ENCODE results near the gene HOXD8. TPM values are rescaled to one million over a fixed set of nuclear protein-coding genes. Genes with fewer than 3 reads are reported as not detected.

The HOXD8 gene
- total RNA-seq, 1 experiment from 2014 or later: not detected

DNA sequence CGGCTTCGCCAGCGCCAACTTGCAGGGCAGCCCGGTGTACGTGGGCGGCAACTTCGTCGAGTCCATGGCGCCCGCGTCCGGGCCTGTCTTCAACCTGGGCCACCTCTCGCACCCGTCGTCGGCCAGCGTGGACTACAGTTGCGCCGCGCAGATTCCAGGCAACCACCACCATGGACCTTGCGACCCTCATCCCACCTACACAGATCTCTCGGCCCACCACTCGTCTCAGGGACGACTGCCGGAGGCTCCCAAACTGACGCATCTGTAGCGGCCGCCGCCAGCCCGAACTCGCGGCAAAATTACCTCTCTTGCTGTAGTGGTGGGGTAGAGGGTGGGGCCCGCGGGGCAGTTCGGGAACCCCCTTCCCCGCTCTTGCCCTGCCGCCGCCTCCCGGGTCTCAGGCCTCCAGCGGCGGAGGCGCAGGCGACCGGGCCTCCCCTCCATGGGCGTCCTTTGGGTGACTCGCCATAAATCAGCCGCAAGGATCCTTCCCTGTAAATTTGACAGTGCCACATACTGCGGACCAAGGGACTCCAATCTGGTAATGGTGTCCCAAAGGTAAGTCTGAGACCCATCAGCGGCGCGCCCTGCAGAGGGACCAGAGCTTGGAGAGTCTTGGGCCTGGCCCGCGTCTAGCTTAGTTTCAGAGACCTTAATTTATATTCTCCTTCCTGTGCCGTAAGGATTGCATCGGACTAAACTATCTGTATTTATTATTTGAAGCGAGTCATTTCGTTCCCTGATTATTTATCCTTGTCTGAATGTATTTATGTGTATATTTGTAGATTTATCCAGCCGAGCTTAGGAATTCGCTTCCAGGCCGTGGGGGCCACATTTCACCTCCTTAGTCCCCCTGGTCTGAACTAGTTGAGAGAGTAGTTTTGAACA lies 42.7 kb downstream of the HOXD8 start:
- Histone ChIP-seq H3K27ac (ENCODE audit: low read length) (no peak overlapping the region), H3K27me3 (ENCODE audit: control insufficient read depth, insufficient read depth, low read length) (no peaks in the 10 kb centered on the region), H3K9me3 (ENCODE audit: control insufficient read depth, insufficient read depth, low read depth, low read length) (no peaks in the 10 kb centered on the region), H3K4me3 (ENCODE audit: low read depth in 2 of 2, low read length in 2 of 2) (no peak overlapping the region), H3K4me1 (ENCODE audit: control insufficient read depth, insufficient read depth, low read length) (no peaks in the 10 kb centered on the region), H3K36me3 (ENCODE audit: control insufficient read depth, insufficient read depth, low read length) (no peaks in the 10 kb centered on the region)
- BruUV-seq (replicated peaks): no TSS peak
- intact Hi-C loops (cut with micrococcal nuclease; ENCODE audit: unreplicated experiment): no loop called here
- POLR2A ChIA-PET: no interaction called here
- in situ Hi-C loops (cut with HindIII; ENCODE audit: low pct_unique_long_range_greater_than_20kb, low sequenced_read_pairs): no loop called here
- TF ChIP-seq, protein P1, sequence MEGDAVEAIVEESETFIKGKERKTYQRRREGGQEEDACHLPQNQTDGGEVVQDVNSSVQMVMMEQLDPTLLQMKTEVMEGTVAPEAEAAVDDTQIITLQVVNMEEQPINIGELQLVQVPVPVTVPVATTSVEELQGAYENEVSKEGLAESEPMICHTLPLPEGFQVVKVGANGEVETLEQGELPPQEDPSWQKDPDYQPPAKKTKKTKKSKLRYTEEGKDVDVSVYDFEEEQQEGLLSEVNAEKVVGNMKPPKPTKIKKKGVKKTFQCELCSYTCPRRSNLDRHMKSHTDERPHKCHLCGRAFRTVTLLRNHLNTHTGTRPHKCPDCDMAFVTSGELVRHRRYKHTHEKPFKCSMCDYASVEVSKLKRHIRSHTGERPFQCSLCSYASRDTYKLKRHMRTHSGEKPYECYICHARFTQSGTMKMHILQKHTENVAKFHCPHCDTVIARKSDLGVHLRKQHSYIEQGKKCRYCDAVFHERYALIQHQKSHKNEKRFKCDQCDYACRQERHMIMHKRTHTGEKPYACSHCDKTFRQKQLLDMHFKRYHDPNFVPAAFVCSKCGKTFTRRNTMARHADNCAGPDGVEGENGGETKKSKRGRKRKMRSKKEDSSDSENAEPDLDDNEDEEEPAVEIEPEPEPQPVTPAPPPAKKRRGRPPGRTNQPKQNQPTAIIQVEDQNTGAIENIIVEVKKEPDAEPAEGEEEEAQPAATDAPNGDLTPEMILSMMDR (IDR thresholded peaks at IDR 0.05): no peak
- TF ChIP-seq SIN3A (IDR thresholded peaks at IDR 0.05; ENCODE audit: borderline replicate concordance, insufficient read depth, low read depth, low read length) (no peak), POLR2AphosphoS5 (IDR thresholded peaks at IDR 0.05; ENCODE audit: low read depth, low read length) (no peak), TCF7L2 (IDR thresholded peaks at IDR 0.05; ENCODE audit: low read depth, low read length) (no peak), REST (IDR thresholded peaks at IDR 0.05; ENCODE audit: insufficient read depth in 1 of 2, low read depth in 2 of 2, low read length in 1 of 2) (no peak)
- CTCF ChIA-PET: no interaction called here
- DNase-seq (ENCODE audit: low read depth, low spot score) (no peak), ATAC-seq (no peak)

DNA sequence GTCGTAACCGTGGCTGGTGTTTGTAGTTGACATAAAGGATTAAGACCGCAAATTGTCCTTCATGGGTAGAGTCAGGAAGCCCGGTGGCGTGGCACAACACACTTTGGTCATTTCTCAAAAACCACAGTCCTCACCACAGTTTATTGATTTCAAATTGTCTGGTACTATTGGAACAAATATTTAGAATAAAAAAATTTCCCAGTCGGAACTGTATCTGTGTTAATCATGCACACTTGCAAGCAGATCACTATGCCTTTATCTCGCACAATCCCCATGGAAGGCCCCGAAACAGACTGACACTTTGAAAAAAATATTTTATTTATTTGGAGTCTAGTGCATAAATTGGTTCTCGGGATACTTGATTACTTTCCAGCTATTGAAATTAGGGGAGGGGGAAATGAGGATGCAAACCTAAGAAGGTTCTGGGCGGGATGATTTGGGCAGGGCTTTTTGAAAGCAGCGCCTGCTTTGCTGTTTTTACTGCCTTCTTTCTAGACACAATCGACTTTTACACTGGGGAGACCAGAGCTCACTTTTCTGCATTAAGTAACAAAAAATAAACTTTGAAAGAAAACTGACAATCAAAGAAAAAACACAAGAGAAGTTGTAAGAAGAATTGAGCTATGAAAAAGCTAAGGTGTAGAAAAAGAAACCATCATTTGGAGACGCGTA lies 43.5 kb downstream of the HOXD8 start:
- intact Hi-C loops (cut with micrococcal nuclease; ENCODE audit: unreplicated experiment): no loop called here
- no peak for TF ChIP-seq SIN3A (IDR thresholded peaks at IDR 0.05; ENCODE audit: borderline replicate concordance, insufficient read depth, low read depth, low read length)
- no peak for TF ChIP-seq TCF7L2 (IDR thresholded peaks at IDR 0.05; ENCODE audit: low read depth, low read length)
- no peak for TF ChIP-seq POLR2AphosphoS5 (IDR thresholded peaks at IDR 0.05; ENCODE audit: low read depth, low read length)
- TF ChIP-seq REST (IDR thresholded peaks at IDR 0.05; ENCODE audit: insufficient read depth in 1 of 2, low read depth in 2 of 2, low read length in 1 of 2): no peak
- H3K27ac ChIP-seq (ENCODE audit: low read length): no peak overlapping the region
- BruUV-seq (replicated peaks): no TSS peak
- ATAC-seq (no peak), DNase-seq (ENCODE audit: low read depth, low spot score) (no peak)
- H3K4me3 ChIP-seq (ENCODE audit: low read depth in 2 of 2, low read length in 2 of 2): no peak overlapping the region
- no peaks in the 10 kb centered on the region for H3K36me3 ChIP-seq (ENCODE audit: control insufficient read depth, insufficient read depth, low read length)
- no peaks in the 10 kb centered on the region for H3K9me3 ChIP-seq (ENCODE audit: control insufficient read depth, insufficient read depth, low read depth, low read length)
- H3K4me1 ChIP-seq (ENCODE audit: control insufficient read depth, insufficient read depth, low read length): no peaks in the 10 kb centered on the region
- ChIA-PET CTCF (no interaction called here), POLR2A (no interaction called here)
- no peaks in the 10 kb centered on the region for H3K27me3 ChIP-seq (ENCODE audit: control insufficient read depth, insufficient read depth, low read length)
- in situ Hi-C loops (cut with HindIII; ENCODE audit: low pct_unique_long_range_greater_than_20kb, low sequenced_read_pairs): no loop called here
